ENCODE results near the gene OAS1.

The OAS1 gene

GRCh38 chr12:112906712-112907414 lies at the start of gene OAS1:
TSS of gene OAS1 (plus strand) at chr12:112906962. CDS start at chr12:112907040, 78 bp downstream.
- DNase-seq = no peak

GRCh38 chr12:112859291-112859690 lies 47.5 kb upstream of the OAS1 start:
- DNase-seq = no peak

- DNase-seq = no peak
Measured at GRCh38 chr12:112860181-112860580, 46.6 kb upstream of the OAS1 start.

- DNase-seq = no peak
Measured at GRCh38 chr12:112861284-112861683, 45.5 kb upstream of the OAS1 start.

GRCh38 chr12:112862636-112863290 lies 44.0 kb upstream of the OAS1 start:
- no peak for DNase-seq

GRCh38 chr12:112868459-112869041 lies 38.2 kb upstream of the OAS1 start:
- DNase-seq = no peak

- DNase-seq = no peak
Measured at GRCh38 chr12:112869091-112869490, 37.7 kb upstream of the OAS1 start.

- no peak for DNase-seq
Measured at GRCh38 chr12:112869778-112870177, 37.0 kb upstream of the OAS1 start.

GRCh38 chr12:112870267-112870980 lies 36.3 kb upstream of the OAS1 start:
- no peak for DNase-seq

- no peak for DNase-seq
Measured at GRCh38 chr12:112875608-112876007, 31.2 kb upstream of the OAS1 start.

GRCh38 chr12:112876506-112876905 lies 30.3 kb upstream of the OAS1 start:
- no peak for DNase-seq

GRCh38 chr12:112877006-112877405 lies 29.8 kb upstream of the OAS1 start:
- DNase-seq = no peak

- DNase-seq = no peak
Measured at GRCh38 chr12:112878488-112878887, 28.3 kb upstream of the OAS1 start.

- no peak for DNase-seq
Measured at GRCh38 chr12:112879191-112879705, 27.5 kb upstream of the OAS1 start.

GRCh38 chr12:112881602-112882001 lies 25.2 kb upstream of the OAS1 start:
- no peak for DNase-seq

- no peak for DNase-seq
Measured at GRCh38 chr12:112885236-112885635, 21.5 kb upstream of the OAS1 start.

- DNase-seq = no peak
Measured at GRCh38 chr12:112887550-112887949, 19.2 kb upstream of the OAS1 start.

GRCh38 chr12:112891093-112892024 lies 15.4 kb upstream of the OAS1 start:
- no peak for DNase-seq

- no peak for DNase-seq
Measured at GRCh38 chr12:112892856-112893255, 13.9 kb upstream of the OAS1 start.

GRCh38 chr12:112894128-112894527 lies 12.6 kb upstream of the OAS1 start:
- DNase-seq = no peak

GRCh38 chr12:112898380-112898779 lies 8.4 kb upstream of the OAS1 start:
- no peak for DNase-seq
